OCI-LY7 (cell line): ENCODE results near the gene PHACTR3. TPM values are rescaled to one million over a fixed set of nuclear protein-coding genes. Genes with fewer than 3 reads are reported as not detected.

Experiments
- BruUV-seq: library from RNA; stranded (reverse); fragments of 400-500 nt; replicated peaks from 2 replicates; lab custom pipeline; 2021; lab: Mats Ljungman, UMichigan
- CTCF ChIA-PET: fragments of 300-600 bp; sonication (Branson Sonifier 250); formaldehyde crosslinking; loops from one replicate; lab custom pipeline; 2022; ENCODE audit warnings: antibody characterized with exemption; ENCODE audit not compliant: unreplicated experiment; lab: Charles Lee
- POLR2A ChIA-PET: fragments of 300-600 bp; sonication (Branson Sonifier 250); formaldehyde crosslinking; loops from one replicate; lab custom pipeline; 2022; ENCODE audit warnings: antibody characterized with exemption; lab: Charles Lee
- DNase-seq: peaks from one replicate; pipeline ENCODE4 v3.0.0-alpha.2; 2015; ENCODE audit warnings: low spot score
- H2AFZ ChIP-seq: fragments of 200-600 bp; sonication (generic), shearing (Covaris generic); 2 replicates; pipeline ENCODE4 v1.6.1; 2014; ENCODE audit warnings: mild to moderate bottlenecking, antibody characterized with exemption, low read length, moderate library complexity
- H3K27ac ChIP-seq: fragments of 200-600 bp; sonication (generic); 2 replicates; pipeline ENCODE4 v1.5.1; 2014; ENCODE audit warnings: mixed run types, low read depth, mild to moderate bottlenecking, moderate library complexity, low read length, inconsistent platforms; ENCODE audit not compliant: poor library complexity, severe bottlenecking
- H3K36me3 ChIP-seq: fragments of 200-600 bp; sonication (generic); 2 replicates; pipeline ENCODE4 v1.6.1; 2014; ENCODE audit warnings: mild to moderate bottlenecking, antibody characterized with exemption, low read length, moderate library complexity, mixed read lengths; ENCODE audit not compliant: insufficient read depth
- H3K4me1 ChIP-seq: fragments of 200-600 bp; sonication (generic); 2 replicates; pipeline ENCODE4 v1.5.1; 2014; ENCODE audit warnings: mild to moderate bottlenecking, low read length; ENCODE audit not compliant: insufficient read depth, poor library complexity, severe bottlenecking
- H3K4me2 ChIP-seq: fragments of 200-600 bp; sonication (generic); 2 replicates; pipeline ENCODE4 v1.6.1; 2014; ENCODE audit warnings: mild to moderate bottlenecking, low read length
- H3K4me3 ChIP-seq: fragments of 200-600 bp; sonication (generic); 2 replicates; pipeline ENCODE4 v1.5.1; 2014; ENCODE audit warnings: mild to moderate bottlenecking, low read depth, low read length; ENCODE audit not compliant: poor library complexity, severe bottlenecking
- H3K79me2 ChIP-seq: fragments of 200-600 bp; sonication (generic); 2 replicates; pipeline ENCODE4 v1.6.1; 2016; ENCODE audit warnings: low read depth, mild to moderate bottlenecking, low read length, moderate library complexity, mixed read lengths; ENCODE audit not compliant: insufficient read depth
- H3K9me2 ChIP-seq: fragments of 200-600 bp; sonication (generic); 2 replicates; pipeline ENCODE4 v1.6.1; 2016; ENCODE audit warnings: mild to moderate bottlenecking, low read length, mixed read lengths; ENCODE audit not compliant: insufficient read depth
- H3K9me3 ChIP-seq: fragments of 200-600 bp; sonication (generic); 2 replicates; pipeline ENCODE4 v1.6.1; 2014; ENCODE audit warnings: mild to moderate bottlenecking, mixed run types, low read length, mixed read lengths
- H4K20me1 ChIP-seq: fragments of 200-600 bp; sonication (generic); 2 replicates; pipeline ENCODE4 v1.6.1; 2014; ENCODE audit warnings: mild to moderate bottlenecking, antibody characterized with exemption, low read length, moderate library complexity, mixed read lengths; ENCODE audit not compliant: insufficient read depth
- CTCF ChIP-seq: fragments of 200-600 bp; sonication (generic); conservative IDR thresholded peaks from 2 replicates; pipeline ENCODE4 v1.5.1; 2014; ENCODE audit warnings: mild to moderate bottlenecking, antibody characterized with exemption, low read length, moderate library complexity, mixed read lengths
- EZH2phosphoT487 ChIP-seq: fragments of 200-600 bp; sonication (generic); IDR thresholded peaks from 2 replicates; pipeline ENCODE4 v1.6.1; 2018; ENCODE audit warnings: low read depth, borderline replicate concordance, mild to moderate bottlenecking, mixed run types, antibody characterized with exemption, low read length, moderate library complexity, mixed read lengths
- intact Hi-C: fragments of 100-400 bp; cut with micrococcal nuclease; formaldehyde crosslinking; loops from one replicate; pipeline ENCODE4 v1.10.0; 2022; ENCODE audit not compliant: unreplicated experiment
- total RNA-seq, 2 experiments: library from RNA; depleted of rRNA in 1 of 2; stranded (reverse); fragments of >200 nt in 1 of 2; shearing (Covaris generic) in 1 of 2; gene quantifications; 2 replicates each; pipeline ENCODE4 v1.2.3, GENCODE V29; 2014 to 2022

PHACTR3 gene
- total RNA-seq, 2 experiments from 2014 or later = 0.32 TPM; not detected in 1

- Histone ChIP-seq H3K36me3 (no peaks in the 10 kb centered on the region), H3K79me2 (no peaks in the 10 kb centered on the region), H3K9me2 (no peaks in the 10 kb centered on the region), H3K9me3 (no peaks in the 10 kb centered on the region), H2AFZ (no peak overlapping the region), H3K4me1 (no peaks in the 10 kb centered on the region), H3K4me3 (no peak overlapping the region), H3K4me2 (no peak overlapping the region), H3K27ac (no peak overlapping the region), H4K20me1 (no peaks in the 10 kb centered on the region)
- no TSS peak for BruUV-seq
- peak; percentile 3 for DNase-seq
- intact Hi-C loops = no loop called here
- ChIA-PET POLR2A (no interaction called here), CTCF (no interaction called here)
- TF ChIP-seq CTCF = peak; percentile 43; the same call in 1 of the 2 replicates
- no peak for TF ChIP-seq EZH2phosphoT487
These were observed 139.6 kb downstream of the PHACTR3 start for GRCh38 chr20:59743767-59744485.

DNA sequence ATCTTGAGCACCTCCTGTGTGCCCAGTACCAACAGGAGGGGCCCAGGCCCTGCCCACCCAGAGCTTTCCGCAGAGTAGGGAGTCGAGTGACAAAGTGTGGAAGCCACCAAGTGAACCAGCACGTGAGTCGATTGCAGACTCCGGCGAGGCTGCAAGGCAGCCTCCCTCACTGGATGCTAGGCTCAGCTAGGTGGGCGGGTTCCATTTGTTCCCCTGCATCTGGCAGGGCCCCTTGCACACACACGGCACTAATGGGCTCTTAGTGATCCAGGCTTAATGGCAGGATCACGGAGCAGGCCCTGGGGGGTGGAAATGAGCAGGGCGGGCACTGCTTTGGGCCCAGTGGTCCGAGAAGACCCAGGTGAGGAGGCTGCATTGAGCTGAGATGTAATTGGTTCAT lies 140.4 kb downstream of the PHACTR3 start:
- Histone ChIP-seq H3K4me2 (no peak overlapping the region), H4K20me1 (no peaks in the 10 kb centered on the region), H3K36me3 (no peaks in the 10 kb centered on the region), H3K27ac (no peak overlapping the region), H3K9me2 (no peaks in the 10 kb centered on the region), H3K79me2 (no peaks in the 10 kb centered on the region), H2AFZ (no peak overlapping the region), H3K9me3 (no peaks in the 10 kb centered on the region), H3K4me3 (no peak overlapping the region), H3K4me1 (no peaks in the 10 kb centered on the region)
- POLR2A ChIA-PET = no interaction called here
- intact Hi-C loops = no loop called here
- no TSS peak for BruUV-seq
- CTCF ChIA-PET = no interaction called here
- no peak for DNase-seq
- no peak for TF ChIP-seq EZH2phosphoT487
- no peak for TF ChIP-seq CTCF

- Histone ChIP-seq H3K79me2 (no peaks in the 10 kb centered on the region), H3K4me2 (no peak overlapping the region), H3K9me2 (no peaks in the 10 kb centered on the region), H3K4me3 (no peak overlapping the region), H3K36me3 (no peaks in the 10 kb centered on the region), H3K27ac (no peak overlapping the region), H3K9me3 (no peaks in the 10 kb centered on the region), H4K20me1 (no peaks in the 10 kb centered on the region), H2AFZ (no peak overlapping the region), H3K4me1 (no peaks in the 10 kb centered on the region)
- no peak for TF ChIP-seq EZH2phosphoT487
- no peak for TF ChIP-seq CTCF
- no peak for DNase-seq
- ChIA-PET POLR2A (no interaction called here), CTCF (no interaction called here)
- intact Hi-C loops = no loop called here
- no TSS peak for BruUV-seq
These were observed 140.9 kb downstream of the PHACTR3 start for GRCh38 chr20:59745201-59745600.
